HG02610 (cell line): ENCODE results near the gene SLC39A9.
"Not testable (repeated sequence)": the region's sequence is repeated elsewhere in the genome, so short reads cannot be mapped to it uniquely, and the experiment has no call there.

Source experiments
- ATAC-seq: cut with Tn5 transposase; IDR thresholded peaks from one replicate; pipeline ENCODE4 v1.9.1; 2021; ENCODE audit warnings: mild to moderate bottlenecking, moderate library complexity; ENCODE audit not compliant: unreplicated experiment

SLC39A9 gene

GRCh38 chr14:69497866-69498265 lies 99.4 kb downstream of the SLC39A9 start:
- ATAC-seq, result not testable (repeated sequence)

DNA sequence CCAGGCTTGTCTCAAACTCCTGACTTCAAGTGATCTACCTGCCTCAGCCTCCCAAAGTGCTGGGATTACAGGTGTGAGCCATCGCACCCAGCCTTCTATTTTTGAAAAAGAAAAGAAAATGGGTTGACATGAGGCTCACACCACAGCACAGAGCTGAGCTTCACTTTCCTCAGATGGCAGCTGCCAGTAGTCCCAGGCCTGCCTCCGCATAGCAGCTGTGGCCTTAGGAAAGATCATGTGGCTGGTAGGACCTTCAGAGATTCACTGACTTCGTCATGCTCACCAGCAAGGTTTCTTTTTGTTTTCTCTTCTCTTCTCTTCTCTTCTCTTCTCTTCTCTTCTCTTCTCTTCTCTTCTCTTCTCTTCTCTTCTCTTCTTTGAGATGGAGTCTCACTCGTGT lies 99.8 kb downstream of the SLC39A9 start:
- not testable (repeated sequence) for ATAC-seq

DNA sequence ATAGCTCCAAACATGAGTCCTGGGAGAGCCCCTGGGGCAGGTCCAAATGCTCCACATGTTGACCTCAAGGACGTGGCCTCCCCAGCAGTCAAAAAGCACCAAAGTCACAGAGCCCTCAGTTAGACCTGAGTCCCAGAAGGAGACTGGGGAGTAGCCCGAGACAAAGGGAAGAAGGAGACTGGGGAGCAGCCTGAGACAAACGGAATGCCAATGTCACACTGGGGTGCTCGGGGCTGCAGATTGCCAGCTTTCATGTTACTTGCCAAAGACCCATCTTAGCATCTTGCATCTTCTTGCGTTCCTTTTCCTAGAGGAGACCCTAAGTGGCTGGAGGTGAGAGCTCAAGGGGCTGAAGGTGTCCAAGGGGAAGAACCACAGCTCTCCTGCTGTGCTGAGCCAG lies 100.9 kb downstream of the SLC39A9 start:
- ATAC-seq, result no peak

DNA sequence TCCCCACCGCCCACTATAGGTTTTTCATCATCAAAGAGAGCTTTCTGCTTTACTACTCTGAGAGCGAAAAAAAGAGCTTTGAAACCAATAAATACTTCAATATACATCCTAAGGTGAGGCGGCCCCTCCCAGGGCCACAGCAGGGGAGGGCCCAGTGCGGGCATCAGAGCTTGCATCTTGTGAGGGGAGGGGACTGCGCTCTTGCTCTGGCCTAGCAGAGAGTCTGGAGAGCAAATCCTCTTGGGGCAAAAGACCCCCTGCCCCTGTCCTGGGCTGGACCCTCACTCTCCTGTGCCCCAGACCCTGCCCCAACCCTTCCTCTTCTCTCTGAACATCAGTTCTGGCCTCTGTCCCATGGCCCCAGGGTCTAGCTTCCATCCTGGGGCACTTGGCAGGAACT lies 101.6 kb downstream of the SLC39A9 start:
- no peak for ATAC-seq

GRCh38 chr14:69500736-69501135 lies 102.2 kb downstream of the SLC39A9 start:
- ATAC-seq, result no peak

DNA sequence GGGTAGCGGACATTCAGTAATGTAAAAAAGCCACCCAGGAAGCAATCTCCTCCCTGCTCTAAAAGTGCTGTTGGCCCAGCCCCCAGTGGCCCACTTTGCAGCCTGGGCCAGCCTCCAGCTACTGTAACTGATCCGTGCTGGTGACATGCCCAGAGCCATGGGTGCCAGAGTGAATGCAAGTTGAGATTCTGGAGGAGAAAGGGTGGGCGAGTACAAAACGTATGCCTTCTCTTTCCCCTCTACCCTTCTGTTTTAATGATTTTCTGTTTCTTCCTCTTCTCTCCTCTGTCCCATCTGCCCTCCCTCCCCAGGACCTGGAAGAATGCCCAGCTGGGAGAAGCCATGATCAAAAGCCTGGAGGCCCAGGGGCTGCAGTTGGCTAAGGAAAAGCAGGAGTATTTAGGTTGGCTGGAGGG lies 102.9 kb downstream of the SLC39A9 start:
- no peak for ATAC-seq

DNA sequence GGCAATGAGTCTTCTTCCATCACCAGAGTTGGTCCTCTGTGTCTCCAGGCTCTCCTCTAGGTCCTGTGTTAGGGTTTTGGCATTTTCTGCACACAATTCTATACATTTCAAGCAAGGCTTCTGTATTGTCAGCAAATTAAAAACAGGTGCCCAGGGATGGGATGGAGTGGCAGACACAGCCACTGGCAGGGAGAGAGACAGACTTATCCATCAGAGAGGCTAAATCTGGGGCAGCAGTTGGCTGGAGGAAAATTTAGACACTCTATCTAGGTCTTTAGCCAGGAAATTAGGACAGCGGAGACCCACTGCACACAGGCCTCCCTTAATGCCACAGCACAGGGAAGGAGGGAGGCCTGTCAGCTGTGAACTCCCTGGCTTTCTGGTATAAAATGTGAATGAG lies 106.3 kb downstream of the SLC39A9 start:
- no peak for ATAC-seq

DNA sequence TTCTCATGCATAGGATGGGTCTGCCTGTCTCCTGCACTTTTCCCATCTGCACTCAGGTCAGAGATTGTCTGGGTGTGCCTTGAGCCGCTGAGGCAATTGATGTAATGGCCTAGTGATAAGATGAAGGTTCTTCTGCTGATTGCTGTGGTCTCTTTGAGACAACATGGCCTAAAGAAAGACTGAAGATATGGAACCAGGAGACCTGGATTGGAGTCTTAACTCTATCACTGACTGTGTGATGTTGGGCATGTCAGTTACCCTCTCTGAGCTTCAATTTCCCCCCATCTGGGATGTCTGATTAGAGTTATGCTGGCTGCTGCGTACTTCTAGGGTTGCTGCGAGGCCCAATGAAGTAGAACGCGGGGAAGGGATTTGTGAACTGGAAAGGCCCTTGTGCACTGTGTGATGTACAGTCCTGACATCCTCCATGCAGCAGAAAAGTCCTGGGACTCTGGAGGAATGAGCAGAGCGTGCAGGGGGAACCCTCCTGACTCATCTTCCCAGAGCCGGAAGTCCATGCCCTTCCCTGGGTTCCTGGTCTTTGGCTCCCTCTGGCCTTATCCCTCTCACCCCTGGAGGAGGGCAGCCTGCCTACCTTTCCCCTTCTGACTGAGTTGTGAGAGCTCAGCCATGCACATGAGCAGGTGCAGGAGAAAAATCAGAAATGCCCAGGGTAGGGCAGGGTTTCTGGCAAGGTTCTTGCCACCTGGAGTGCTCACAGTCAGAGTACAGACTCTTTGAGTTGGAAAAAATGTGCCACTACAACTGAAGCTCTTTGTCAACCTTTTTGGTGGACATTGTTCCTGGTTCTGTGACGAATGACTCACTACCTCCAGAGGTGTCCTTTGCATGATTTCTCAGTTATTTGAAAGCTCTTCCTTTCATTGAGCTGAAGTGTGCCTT lies 107.1 kb downstream of the SLC39A9 start:
- no peak for ATAC-seq

DNA sequence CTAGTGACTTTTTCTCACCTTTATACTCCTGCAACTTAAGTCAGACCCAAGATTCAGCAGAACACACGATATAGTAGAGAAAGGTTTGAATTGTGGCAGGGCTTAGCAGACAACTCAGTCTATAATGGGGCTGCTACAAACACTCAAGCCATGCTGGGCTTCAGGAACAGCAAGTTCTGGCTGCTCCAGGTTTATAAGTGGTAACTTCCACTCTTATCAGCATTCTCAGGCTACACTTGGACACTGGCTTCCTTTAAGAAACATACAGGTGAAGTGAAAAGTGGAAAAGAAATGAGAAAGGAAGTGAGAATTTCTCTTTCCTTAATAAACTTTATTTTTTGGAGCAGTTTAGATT lies 107.7 kb downstream of the SLC39A9 start:
- ATAC-seq, result no peak
